Measurements from ENCODE around the gene IGFBP5. TPM values are rescaled to one million over a fixed set of nuclear protein-coding genes. Genes with fewer than 3 reads are reported as not detected.

IGFBP5 gene
- total RNA-seq, 1 experiment from 2014 or later, result 0.20 TPM

- Mint-ChIP-seq H3K4me3 (ENCODE audit: unreplicated experiment) (no peak overlapping the region), H3K36me3 (ENCODE audit: insufficient read depth, unreplicated experiment) (peaks cover 5% of the 10 kb centered on the region), H3K4me1 (ENCODE audit: low read depth, unreplicated experiment) (no peaks in the 10 kb centered on the region), H3K9me3 (ENCODE audit: unreplicated experiment) (no peaks in the 10 kb centered on the region), H3K27ac (ENCODE audit: unreplicated experiment) (no peak overlapping the region), H3K27me3 (ENCODE audit: insufficient read depth, unreplicated experiment) (peaks cover 43% of the 10 kb centered on the region)
- no peak overlapping the region for H3K4me3 ChIP-seq (ENCODE audit: low read depth, low read length)
- ChIA-PET POLR2A (no interaction called here), CTCF (interaction anchor here (1.7 kb wide), 1 partner anchor 151 kb away, joined by 7 read pairs; no protein-coding TSS in a partner anchor)
- H3K36me3 ChIP-seq (ENCODE audit: control insufficient read depth, insufficient read depth, low read length), result no peaks in the 10 kb centered on the region
- 0 out of 2 replicates have a peak, but pooled peaks cover 2% of the 10 kb centered on the region for H3K27me3 ChIP-seq (replicated peaks; ENCODE audit: control insufficient read depth, insufficient read depth, low read length)
- no peaks in the 10 kb centered on the region for H3K4me1 ChIP-seq
- BruUV-seq (replicated peaks), result no TSS peak
- no peaks in the 10 kb centered on the region for H3K9me3 ChIP-seq
- TF ChIP-seq CTCF (IDR thresholded peaks at IDR 0.05; ENCODE audit: insufficient read depth in 1 of 2, low read depth in 1 of 2, low read length in 1 of 2, severe bottlenecking in 1 of 2, unreplicated experiment in 1 of 2), result no peak
- intact Hi-C loops (cut with micrococcal nuclease; ENCODE audit: unreplicated experiment), result no loop called here
- DNase-seq, result no peak
Observed at GRCh38 chr2:216670266-216671080, 24.9 kb downstream of the IGFBP5 start.

GRCh38 chr2:216666461-216667233, 28.7 kb downstream of the IGFBP5 start:
- H3K4me3 Mint-ChIP-seq (ENCODE audit: unreplicated experiment), result no peak overlapping the region
- Histone ChIP-seq H3K4me3 (ENCODE audit: low read depth, low read length) (no peak overlapping the region), H3K4me1 (no peaks in the 10 kb centered on the region), H3K36me3 (ENCODE audit: control insufficient read depth, insufficient read depth, low read length) (no peaks in the 10 kb centered on the region), H3K9me3 (no peaks in the 10 kb centered on the region), H3K27me3 (replicated peaks; ENCODE audit: control insufficient read depth, insufficient read depth, low read length) (no peaks in the 10 kb centered on the region)
- no peaks in the 10 kb centered on the region for H3K9me3 Mint-ChIP-seq (ENCODE audit: unreplicated experiment)
- TF ChIP-seq CTCF (IDR thresholded peaks at IDR 0.05; ENCODE audit: insufficient read depth in 1 of 2, low read depth in 1 of 2, low read length in 1 of 2, severe bottlenecking in 1 of 2, unreplicated experiment in 1 of 2), result peak; percentile 95 to 97
- H3K27me3 Mint-ChIP-seq (ENCODE audit: insufficient read depth, unreplicated experiment), result peaks cover 30% of the 10 kb centered on the region
- peaks cover 5% of the 10 kb centered on the region for H3K36me3 Mint-ChIP-seq (ENCODE audit: insufficient read depth, unreplicated experiment)
- BruUV-seq (replicated peaks), result no TSS peak
- DNase-seq, result peak; percentile 73 to 85
- CTCF ChIA-PET, result interaction anchor here (0.5 to 4.5 kb wide), 7 partner anchors 19 to 321 kb away, joined by 3 to 70 read pairs (median 5); partner anchors contain the start of gene RPL37A
- intact Hi-C loops (cut with micrococcal nuclease; ENCODE audit: unreplicated experiment), result loop anchor here (1.0 to 10.0 kb wide), 2 partner anchors 147 to 252 kb away; partner anchors contain the start of gene SMARCAL1
- no peak overlapping the region for H3K27ac Mint-ChIP-seq (ENCODE audit: unreplicated experiment)
- no peaks in the 10 kb centered on the region for H3K4me1 Mint-ChIP-seq (ENCODE audit: low read depth, unreplicated experiment)
- POLR2A ChIA-PET, result no interaction called here

GRCh38 chr2:216665717-216666116, 29.6 kb downstream of the IGFBP5 start:
- Mint-ChIP-seq H3K36me3 (ENCODE audit: insufficient read depth, unreplicated experiment) (peaks cover 5% of the 10 kb centered on the region), H3K27me3 (ENCODE audit: insufficient read depth, unreplicated experiment) (peaks cover 25% of the 10 kb centered on the region), H3K4me1 (ENCODE audit: low read depth, unreplicated experiment) (no peaks in the 10 kb centered on the region), H3K9me3 (ENCODE audit: unreplicated experiment) (no peaks in the 10 kb centered on the region), H3K4me3 (ENCODE audit: unreplicated experiment) (no peak overlapping the region), H3K27ac (ENCODE audit: unreplicated experiment) (no peak overlapping the region)
- ChIA-PET POLR2A (no interaction called here), CTCF (interaction anchor here (0.7 to 4.5 kb wide), 4 partner anchors 16 to 167 kb away, joined by 3 to 70 read pairs (median 4); partner anchors contain the start of gene RPL37A)
- Histone ChIP-seq H3K4me3 (ENCODE audit: low read depth, low read length) (no peak overlapping the region), H3K9me3 (no peaks in the 10 kb centered on the region), H3K27me3 (replicated peaks; ENCODE audit: control insufficient read depth, insufficient read depth, low read length) (no peaks in the 10 kb centered on the region), H3K4me1 (no peaks in the 10 kb centered on the region), H3K36me3 (ENCODE audit: control insufficient read depth, insufficient read depth, low read length) (no peaks in the 10 kb centered on the region)
- TF ChIP-seq CTCF (IDR thresholded peaks at IDR 0.05; ENCODE audit: insufficient read depth in 1 of 2, low read depth in 1 of 2, low read length in 1 of 2, severe bottlenecking in 1 of 2, unreplicated experiment in 1 of 2), result no peak
- intact Hi-C loops (cut with micrococcal nuclease; ENCODE audit: unreplicated experiment), result loop anchor here (1.0 to 10.0 kb wide), 2 partner anchors 146 to 251 kb away; partner anchors contain the start of gene SMARCAL1
- BruUV-seq (replicated peaks), result no TSS peak
- peak in 1 of 2 experiments; percentile 49 for DNase-seq
